Keratinocyte (primary cell): ENCODE data around the gene INTS1. TPM values are rescaled to one million over a fixed set of nuclear protein-coding genes. Genes with fewer than 3 reads are reported as not detected.
A peak's percentile ranks its signal among the peaks of the same experiment; 100 is the strongest.

ENCODE experiments used
- DNase-seq: peaks from one replicate; pipeline ENCODE4 v3.0.0-alpha.2; 2011; ENCODE audit warnings: low read depth, missing footprints, low spot score
- FAIRE-seq: peaks from 2 replicates; lab custom pipeline; 2011; peaks lifted over from hg19 to GRCh38; lab: Jason Lieb, UNC
- H2AFZ ChIP-seq: 2 replicates; pipeline ENCODE4 v1.6.0; 2012; ENCODE audit warnings: low read length, control low read depth, inconsistent platforms; ENCODE audit not compliant: control insufficient read depth
- H3K27ac ChIP-seq: 2 replicates; pipeline ENCODE4 v1.5.1; 2011; ENCODE audit warnings: low read length; ENCODE audit not compliant: control insufficient read depth, insufficient read depth
- H3K27me3 ChIP-seq: 3 replicates; pipeline ENCODE4 v1.6.0; 2011; ENCODE audit warnings: low read length; ENCODE audit not compliant: control insufficient read depth, insufficient read depth; ENCODE audit errors: extremely low read depth
- H3K36me3 ChIP-seq, 2 experiments: 2 replicates in 1 of 2; 3 replicates in 1 of 2; pipeline ENCODE4 v1.5.1; 2011; ENCODE audit warnings: low read length in 2 of 2, mild to moderate bottlenecking in 1 of 2; ENCODE audit not compliant: control insufficient read depth in 2 of 2, insufficient read depth in 2 of 2; ENCODE audit errors: extremely low read depth in 1 of 2
- H3K4me1 ChIP-seq: 3 replicates; pipeline ENCODE4 v1.5.1; 2011; ENCODE audit warnings: low read length; ENCODE audit not compliant: control insufficient read depth, insufficient read depth; ENCODE audit errors: extremely low read depth
- H3K4me2 ChIP-seq: 3 replicates; pipeline ENCODE4 v1.6.0; 2011; ENCODE audit warnings: low read depth, low read length; ENCODE audit not compliant: control insufficient read depth, insufficient read depth; ENCODE audit errors: extremely low read depth
- H3K4me3 ChIP-seq, 3 experiments: fragments of 200-600 bp in 1 of 3; sonication (generic) in 1 of 3; 2 replicates in 2 of 3; 3 replicates in 1 of 3; pipeline ENCODE4 v1.5.1; 2011 to 2016; ENCODE audit warnings: low read length in 3 of 3, mild to moderate bottlenecking in 3 of 3, control low read depth in 2 of 3, inconsistent platforms in 1 of 3, low read depth in 1 of 3, mixed read lengths in 1 of 3, mixed run types in 1 of 3, moderate library complexity in 1 of 3; ENCODE audit not compliant: control insufficient read depth in 2 of 3, insufficient read depth in 2 of 3; ENCODE audit errors: extremely low read depth in 1 of 3
- H3K79me2 ChIP-seq: 2 replicates; pipeline ENCODE4 v1.6.0; 2012; ENCODE audit warnings: low read length; ENCODE audit not compliant: control insufficient read depth, insufficient read depth
- H3K9ac ChIP-seq: 3 replicates; pipeline ENCODE4 v1.6.0; 2011; ENCODE audit warnings: low read length; ENCODE audit not compliant: control insufficient read depth, insufficient read depth; ENCODE audit errors: extremely low read depth
- H3K9me1 ChIP-seq: 3 replicates; pipeline ENCODE4 v1.6.0; 2011; ENCODE audit warnings: low read length; ENCODE audit not compliant: control insufficient read depth, insufficient read depth; ENCODE audit errors: extremely low read depth
- H3K9me3 ChIP-seq: 2 replicates; pipeline ENCODE4 v1.5.1; 2012; ENCODE audit warnings: low read depth, low read length; ENCODE audit not compliant: control insufficient read depth
- H4K20me1 ChIP-seq: 3 replicates; pipeline ENCODE4 v1.6.0; 2011; ENCODE audit warnings: low read length; ENCODE audit not compliant: control insufficient read depth, insufficient read depth; ENCODE audit errors: extremely low read depth
- EZH2 ChIP-seq: IDR thresholded peaks from one replicate; pipeline ENCODE4 v1.6.1; 2012; ENCODE audit warnings: inconsistent platforms, mild to moderate bottlenecking, low read length, moderate library complexity
- dilution Hi-C: fragments of 300-500 bp; cut with MboI; formaldehyde crosslinking; loops from one replicate; pipeline ENCODE4 v1.7.0; 2020; ENCODE audit warnings: low sequenced_read_pairs; ENCODE audit not compliant: extremely low pct_ligation_motif_present
- polyA plus RNA-seq, 5 experiments: library from polyadenylated mRNA; depleted of rRNA in 3 of 5; stranded (reverse) in 3 of 5; stranded (forward) in 1 of 5; unstranded in 1 of 5; fragments of >200 nt; gene quantifications; 1 replicate in 1 of 5; 2 replicates in 3 of 5; 3 replicates in 1 of 5; pipeline versions ENCODE4 v1.2.1 to v1.2.3, GENCODE V29; 2011 to 2012; ENCODE audit warnings: missing spikeins in 2 of 5, low read depth in 1 of 5, low replicate concordance in 1 of 5
- TF ChIP-seq, protein P1 (sequence below), 3 experiments: IDR thresholded peaks in 1 of 3; conservative IDR thresholded peaks in 1 of 3; optimal IDR thresholded peaks in 1 of 3; 2 replicates in 2 of 3; 3 replicates in 1 of 3; pipeline versions ENCODE3 to v1.5.1; 2011; ENCODE audit warnings: low read length in 3 of 3, mild to moderate bottlenecking in 3 of 3, moderate library complexity in 2 of 3, control low read depth in 1 of 3, inconsistent platforms in 1 of 3; ENCODE audit not compliant: insufficient read depth in 2 of 3; ENCODE audit errors: extremely low read depth in 1 of 3

Gene INTS1
- polyA plus RNA-seq, 1 donor (not counting 4 experiments of a cell fraction or from before 2014, with no cell fraction given): 10.6 TPM

DNA sequence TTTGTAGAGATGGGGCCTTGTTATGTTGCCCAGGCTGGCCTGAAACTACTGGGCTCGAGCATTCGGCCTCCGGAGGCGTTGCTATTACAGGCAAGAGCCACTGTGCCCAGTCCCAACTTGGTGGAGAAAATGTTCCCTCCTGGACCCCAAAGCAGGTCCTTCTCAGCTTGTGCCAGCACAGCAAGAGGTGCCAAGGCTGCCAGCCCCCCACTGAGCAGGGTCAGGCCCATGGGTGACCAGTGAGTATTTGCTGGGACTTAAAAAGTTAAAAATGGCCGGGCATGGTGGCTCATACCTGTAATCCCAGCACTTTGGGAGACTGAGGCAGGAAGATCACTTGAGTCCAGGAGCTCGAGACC is 30.9 kb upstream of the INTS1 start:
- peaks cover 47% of the 10 kb centered on the region for H3K4me1 ChIP-seq
- dilution Hi-C loops: no loop called here

DNA sequence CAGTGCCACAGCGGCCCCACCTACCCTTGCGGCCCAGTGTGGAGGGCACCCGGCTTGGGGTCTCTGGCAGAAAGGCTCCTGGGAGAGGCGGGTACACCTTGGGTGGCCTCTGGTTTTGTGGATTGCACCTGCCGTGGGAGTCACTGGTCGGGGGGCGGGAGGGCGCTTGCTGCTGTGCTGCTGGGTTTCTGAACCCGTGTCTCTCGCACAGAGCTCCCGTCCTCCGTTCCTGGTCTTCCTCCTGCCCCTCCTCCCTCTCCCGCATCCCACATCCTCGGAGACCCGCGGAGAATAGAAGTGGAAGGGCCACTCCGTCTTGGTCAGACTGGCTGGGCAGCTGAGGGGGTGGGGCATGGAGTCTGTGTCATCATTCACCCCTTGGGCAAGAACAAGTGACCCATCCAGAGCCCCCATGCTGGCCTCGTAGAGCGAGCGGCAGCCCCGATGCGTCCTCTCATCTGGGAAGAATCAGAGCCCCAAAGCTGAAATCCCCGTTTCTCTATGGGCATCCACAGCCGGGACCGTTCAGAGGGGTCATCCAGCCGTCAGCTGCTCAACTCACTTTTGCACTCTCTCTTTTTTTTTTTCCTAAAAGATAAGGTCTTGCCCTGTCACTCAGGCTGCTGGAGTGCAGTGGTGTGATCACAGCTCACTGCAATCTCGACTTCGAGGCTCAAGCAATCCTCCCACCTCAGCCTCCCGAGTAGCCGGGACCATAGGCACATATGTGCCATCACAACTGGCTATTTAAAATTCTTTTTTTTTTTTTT is 30.3 kb upstream of the INTS1 start:
- FAIRE-seq (no peak), DNase-seq (no peak)
- Histone ChIP-seq H3K9me3 (no peaks in the 10 kb centered on the region), H3K9me1 (peaks cover 3% of the 10 kb centered on the region), H3K27ac (peak overlapping the region; percentile 20), H3K4me2 (peak overlapping the region; percentile 83), H4K20me1 (peaks cover 18% of the 10 kb centered on the region), H3K9ac (no peak overlapping the region), H3K79me2 (peaks cover 67% of the 10 kb centered on the region), H3K27me3 (no peaks in the 10 kb centered on the region), H3K36me3 (peaks cover 8% of the 10 kb centered on the region in 2 experiments), H2AFZ (no peak overlapping the region), H3K4me1 (peaks cover 47% of the 10 kb centered on the region), H3K4me3 (no peak overlapping the region)
- TF ChIP-seq, protein P1, sequence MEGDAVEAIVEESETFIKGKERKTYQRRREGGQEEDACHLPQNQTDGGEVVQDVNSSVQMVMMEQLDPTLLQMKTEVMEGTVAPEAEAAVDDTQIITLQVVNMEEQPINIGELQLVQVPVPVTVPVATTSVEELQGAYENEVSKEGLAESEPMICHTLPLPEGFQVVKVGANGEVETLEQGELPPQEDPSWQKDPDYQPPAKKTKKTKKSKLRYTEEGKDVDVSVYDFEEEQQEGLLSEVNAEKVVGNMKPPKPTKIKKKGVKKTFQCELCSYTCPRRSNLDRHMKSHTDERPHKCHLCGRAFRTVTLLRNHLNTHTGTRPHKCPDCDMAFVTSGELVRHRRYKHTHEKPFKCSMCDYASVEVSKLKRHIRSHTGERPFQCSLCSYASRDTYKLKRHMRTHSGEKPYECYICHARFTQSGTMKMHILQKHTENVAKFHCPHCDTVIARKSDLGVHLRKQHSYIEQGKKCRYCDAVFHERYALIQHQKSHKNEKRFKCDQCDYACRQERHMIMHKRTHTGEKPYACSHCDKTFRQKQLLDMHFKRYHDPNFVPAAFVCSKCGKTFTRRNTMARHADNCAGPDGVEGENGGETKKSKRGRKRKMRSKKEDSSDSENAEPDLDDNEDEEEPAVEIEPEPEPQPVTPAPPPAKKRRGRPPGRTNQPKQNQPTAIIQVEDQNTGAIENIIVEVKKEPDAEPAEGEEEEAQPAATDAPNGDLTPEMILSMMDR (optimal IDR thresholded peaks at IDR 0.05 in 1 of 3, IDR thresholded peaks at IDR 0.05 in 1 of 3, conservative IDR thresholded peaks at IDR 0.05 in 1 of 3; ENCODE audit: extremely low read depth in 1 of 3, insufficient read depth in 2 of 3, low read length in 3 of 3): no peak
- no peak for TF ChIP-seq EZH2
- dilution Hi-C loops: no loop called here

More for the DNA sequence above, 30.9 kb upstream of the INTS1 start:
- no peak overlapping the region for H2AFZ ChIP-seq
- H3K36me3 ChIP-seq: peaks cover 8 to 9% of the 10 kb centered on the region in 2 experiments
- no peak overlapping the region for H3K27ac ChIP-seq
- no peak for FAIRE-seq
- H3K27me3 ChIP-seq: no peaks in the 10 kb centered on the region
- no peak overlapping the region for H3K4me3 ChIP-seq
- DNase-seq: no peak
- no peaks in the 10 kb centered on the region for H3K9me3 ChIP-seq
- H3K9ac ChIP-seq: no peak overlapping the region
- H3K4me2 ChIP-seq: no peak overlapping the region
- peaks cover 3% of the 10 kb centered on the region for H3K9me1 ChIP-seq
- H4K20me1 ChIP-seq: peaks cover 18% of the 10 kb centered on the region
- H3K79me2 ChIP-seq: peaks cover 69% of the 10 kb centered on the region
- TF ChIP-seq EZH2: no peak
- TF ChIP-seq, protein P1 (optimal IDR thresholded peaks at IDR 0.05 in 1 of 3, IDR thresholded peaks at IDR 0.05 in 1 of 3, conservative IDR thresholded peaks at IDR 0.05 in 1 of 3; ENCODE audit: extremely low read depth in 1 of 3, insufficient read depth in 2 of 3, low read length in 3 of 3): no peak
